Ishikawa (cell line): ENCODE measurements around the gene VEZF1.

Experiments
- EP300 ChIP-seq: IDR thresholded peaks from 2 replicates; pipeline ENCODE4 v1.6.1; 2012; ENCODE audit warnings: borderline replicate concordance
- RAD21 ChIP-seq: IDR thresholded peaks from 2 replicates; pipeline ENCODE4 v1.6.1; 2012; ENCODE audit warnings: low read depth
- TAF1 ChIP-seq: IDR thresholded peaks from 2 replicates; pipeline ENCODE4 v1.6.1; 2012; ENCODE audit warnings: low read depth, mild to moderate bottlenecking
- TF ChIP-seq, protein P1 (sequence below): IDR thresholded peaks from 2 replicates; pipeline ENCODE4 v1.6.1; 2012; ENCODE audit warnings: low read depth, mild to moderate bottlenecking

DNA sequence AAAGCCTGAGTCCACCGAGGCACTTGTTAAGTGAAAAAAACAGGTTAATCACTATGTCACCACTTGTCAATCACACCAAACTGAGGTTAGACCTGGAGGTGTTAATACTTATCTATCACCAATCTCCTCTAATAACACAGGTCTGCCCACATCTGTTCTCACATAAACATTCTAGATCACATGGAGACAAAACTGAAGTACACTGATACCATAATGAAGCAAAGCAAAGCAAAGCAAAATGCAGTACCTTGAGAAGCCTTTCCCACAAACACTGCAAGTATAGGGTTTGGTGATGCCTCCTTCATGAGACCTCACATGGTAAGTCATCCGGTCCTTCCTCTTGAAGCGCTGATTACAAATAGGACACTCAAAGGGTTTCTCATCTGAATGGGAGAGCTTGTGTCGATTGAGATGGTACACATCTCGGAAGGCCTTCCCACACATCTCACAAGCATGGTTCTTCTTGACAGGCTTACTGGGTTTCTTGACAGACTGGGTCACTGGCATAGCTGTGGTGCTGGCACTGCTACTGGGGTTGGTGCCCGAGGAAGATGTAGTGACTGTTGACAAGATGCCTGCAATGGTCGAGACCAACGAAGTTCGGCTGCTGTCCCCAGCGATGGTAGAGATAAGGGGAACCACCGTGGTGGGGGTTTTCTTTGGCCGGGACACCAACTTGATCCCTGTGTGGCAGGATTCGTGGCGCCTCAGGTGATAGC, 5.4 kb downstream of the VEZF1 start:
- TF ChIP-seq RAD21 (no peak), TAF1 (no peak), EP300 (no peak)
- TF ChIP-seq, protein P1, sequence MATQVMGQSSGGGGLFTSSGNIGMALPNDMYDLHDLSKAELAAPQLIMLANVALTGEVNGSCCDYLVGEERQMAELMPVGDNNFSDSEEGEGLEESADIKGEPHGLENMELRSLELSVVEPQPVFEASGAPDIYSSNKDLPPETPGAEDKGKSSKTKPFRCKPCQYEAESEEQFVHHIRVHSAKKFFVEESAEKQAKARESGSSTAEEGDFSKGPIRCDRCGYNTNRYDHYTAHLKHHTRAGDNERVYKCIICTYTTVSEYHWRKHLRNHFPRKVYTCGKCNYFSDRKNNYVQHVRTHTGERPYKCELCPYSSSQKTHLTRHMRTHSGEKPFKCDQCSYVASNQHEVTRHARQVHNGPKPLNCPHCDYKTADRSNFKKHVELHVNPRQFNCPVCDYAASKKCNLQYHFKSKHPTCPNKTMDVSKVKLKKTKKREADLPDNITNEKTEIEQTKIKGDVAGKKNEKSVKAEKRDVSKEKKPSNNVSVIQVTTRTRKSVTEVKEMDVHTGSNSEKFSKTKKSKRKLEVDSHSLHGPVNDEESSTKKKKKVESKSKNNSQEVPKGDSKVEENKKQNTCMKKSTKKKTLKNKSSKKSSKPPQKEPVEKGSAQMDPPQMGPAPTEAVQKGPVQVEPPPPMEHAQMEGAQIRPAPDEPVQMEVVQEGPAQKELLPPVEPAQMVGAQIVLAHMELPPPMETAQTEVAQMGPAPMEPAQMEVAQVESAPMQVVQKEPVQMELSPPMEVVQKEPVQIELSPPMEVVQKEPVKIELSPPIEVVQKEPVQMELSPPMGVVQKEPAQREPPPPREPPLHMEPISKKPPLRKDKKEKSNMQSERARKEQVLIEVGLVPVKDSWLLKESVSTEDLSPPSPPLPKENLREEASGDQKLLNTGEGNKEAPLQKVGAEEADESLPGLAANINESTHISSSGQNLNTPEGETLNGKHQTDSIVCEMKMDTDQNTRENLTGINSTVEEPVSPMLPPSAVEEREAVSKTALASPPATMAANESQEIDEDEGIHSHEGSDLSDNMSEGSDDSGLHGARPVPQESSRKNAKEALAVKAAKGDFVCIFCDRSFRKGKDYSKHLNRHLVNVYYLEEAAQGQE, result no peak
